Measurements from ENCODE around the gene EFNA5.

GRCh38 chr5:107607671-107608345, 62.9 kb downstream of the EFNA5 start:
- TF ChIP-seq CTCF (IDR thresholded peaks at IDR 0.05; ENCODE audit: low read depth, low read length, missing input control) (no peak), REST (IDR thresholded peaks at IDR 0.05) (no peak), MAX (IDR thresholded peaks at IDR 0.05) (no peak), ATF3 (IDR thresholded peaks at IDR 0.05) (no peak), GABPA (IDR thresholded peaks at IDR 0.05 in 1 of 2, conservative IDR thresholded peaks at IDR 0.05 in 1 of 2) (no peak), JUND (IDR thresholded peaks at IDR 0.05) (no peak), YY1 (IDR thresholded peaks at IDR 0.05) (no peak), ZBTB33 (IDR thresholded peaks at IDR 0.05) (no peak), RXRA (IDR thresholded peaks at IDR 0.05) (no peak), TAF1 (conservative IDR thresholded peaks at IDR 0.05) (no peak)

All from liver (tissue), 3 donors.